GM23338 (cell line): Measurements from ENCODE around the gene RRP1. TPM values are rescaled to one million over a fixed set of nuclear protein-coding genes. Genes with fewer than 3 reads are reported as not detected.

ENCODE experiments used
- ATAC-seq: fragments of 200-7000 bp; cut with Tn5 transposase; 3 replicates; pipeline ENCODE4 v1.9.1; 2020
- DNase-seq: peaks from one replicate; pipeline ENCODE4 v3.0.0-alpha.2; 2015; ENCODE audit warnings: low spot score
- H2AFZ ChIP-seq: fragments of 200-600 bp; sonication (generic); 2 replicates; pipeline ENCODE4 v1.8.0; 2016; ENCODE audit warnings: antibody characterized with exemption, mild to moderate bottlenecking, moderate library complexity
- H3F3A ChIP-seq: fragments of 200-600 bp; sonication (generic); replicated peaks from 2 replicates; pipeline ENCODE4 v1.8.0; 2017; ENCODE audit warnings: antibody characterized with exemption, mixed run types, low read depth
- H3K27ac ChIP-seq: fragments of 200-600 bp; sonication (generic); 2 replicates; pipeline ENCODE4 v1.6.1; 2016; ENCODE audit warnings: low read depth
- H3K27me3 ChIP-seq: fragments of 200-600 bp; sonication (generic); 2 replicates; pipeline ENCODE4 v1.8.0; 2016; ENCODE audit warnings: mild to moderate bottlenecking, mixed run types, moderate library complexity; ENCODE audit not compliant: insufficient read depth
- H3K36me3 ChIP-seq: fragments of 200-600 bp; sonication (generic); 2 replicates; pipeline ENCODE4 v1.8.0; 2016; ENCODE audit warnings: mild to moderate bottlenecking; ENCODE audit not compliant: insufficient read depth
- H3K4me1 ChIP-seq: fragments of 200-600 bp; sonication (generic); 2 replicates; pipeline ENCODE4 v1.8.0; 2016; ENCODE audit warnings: mild to moderate bottlenecking, moderate library complexity; ENCODE audit not compliant: insufficient read depth
- H3K4me2 ChIP-seq: fragments of 200-600 bp; sonication (generic); 2 replicates; pipeline ENCODE4 v1.7.1; 2017; ENCODE audit warnings: mixed run types
- H3K4me3 ChIP-seq: fragments of 200-600 bp; sonication (generic); 2 replicates; pipeline ENCODE4 v1.6.1; 2016; ENCODE audit warnings: mixed run types
- H3K79me2 ChIP-seq: fragments of 200-600 bp; sonication (generic); replicated peaks from 2 replicates; pipeline ENCODE4 v1.8.0; 2017; ENCODE audit warnings: mild to moderate bottlenecking; ENCODE audit not compliant: insufficient read depth
- H3K9me2 ChIP-seq: fragments of 200-600 bp; sonication (generic); 2 replicates; pipeline ENCODE4 v1.8.0; 2017; ENCODE audit not compliant: insufficient read depth
- H4K20me1 ChIP-seq: fragments of 200-600 bp; sonication (generic); replicated peaks from 2 replicates; pipeline ENCODE4 v1.8.0; 2017; ENCODE audit warnings: mild to moderate bottlenecking; ENCODE audit not compliant: insufficient read depth
- H3K27ac Mint-ChIP-seq: 2 replicates; pipeline ENCODE4 v1.8.0; 2020; ENCODE audit warnings: inconsistent platforms, mild to moderate bottlenecking, moderate library complexity, mixed read lengths
- H3K27me3 Mint-ChIP-seq: 3 replicates; pipeline ENCODE4 v1.8.0; 2022; ENCODE audit warnings: low read depth, mild to moderate bottlenecking, moderate library complexity, mixed read lengths, inconsistent platforms; ENCODE audit not compliant: insufficient read depth, poor library complexity
- H3K36me3 Mint-ChIP-seq: 3 replicates; pipeline ENCODE4 v1.8.0; 2021; ENCODE audit warnings: low read depth, mild to moderate bottlenecking, inconsistent platforms, moderate library complexity, mixed read lengths
- H3K4me1 Mint-ChIP-seq: 3 replicates; pipeline ENCODE4 v1.8.0; 2020; ENCODE audit warnings: mild to moderate bottlenecking, inconsistent platforms, mixed read lengths
- H3K4me3 Mint-ChIP-seq: 3 replicates; pipeline ENCODE4 v1.8.0; 2021; ENCODE audit warnings: moderate library complexity, mild to moderate bottlenecking, inconsistent platforms, mixed read lengths
- H3K9me3 Mint-ChIP-seq: 3 replicates; pipeline ENCODE4 v1.8.0; 2020; ENCODE audit warnings: moderate library complexity, mild to moderate bottlenecking, inconsistent platforms, mixed read lengths
- CREB1 ChIP-seq: fragments of 250-450 bp; sonication (Bioruptor Pico); IDR thresholded peaks from 2 replicates; pipeline ENCODE4 v1.5.0; 2020; ENCODE audit warnings: low read depth, mild to moderate bottlenecking, moderate library complexity
- CTCF ChIP-seq, 2 experiments: fragments of 200-600 bp in 1 of 2; sonication (generic) in 1 of 2; conservative IDR thresholded peaks; 2 replicates each; pipeline versions ENCODE4 v1.5.1 to v1.6.1; 2016 to 2017; ENCODE audit warnings: antibody characterized with exemption in 2 of 2, low read depth in 2 of 2, mild to moderate bottlenecking in 2 of 2, moderate library complexity in 1 of 2
- EZH2phosphoT487 ChIP-seq: fragments of 200-600 bp; sonication (generic); IDR thresholded peaks from one replicate; pipeline ENCODE4 v1.8.1; 2018; ENCODE audit warnings: antibody characterized with exemption; ENCODE audit not compliant: unreplicated experiment
- JUNB ChIP-seq: IDR thresholded peaks from one replicate; pipeline ENCODE4 v1.6.1; 2016; ENCODE audit warnings: antibody characterized with exemption; ENCODE audit not compliant: unreplicated experiment
- NANOG ChIP-seq: IDR thresholded peaks from 2 replicates; pipeline ENCODE4 v1.6.1; 2016; ENCODE audit warnings: antibody characterized with exemption, borderline replicate concordance
- POLR2AphosphoS5 ChIP-seq: IDR thresholded peaks from 2 replicates; pipeline ENCODE4 v1.6.1; 2016; ENCODE audit warnings: antibody characterized with exemption, low read depth
- ZNF114 ChIP-seq: fragments of 250-450 bp; sonication (Bioruptor Pico); IDR thresholded peaks from 2 replicates; pipeline ENCODE4 v1.5.0; 2020; ENCODE audit warnings: mild to moderate bottlenecking, moderate library complexity
- ZNF331 ChIP-seq: fragments of 250-450 bp; sonication (Bioruptor Pico); IDR thresholded peaks from 2 replicates; pipeline ENCODE4 v1.5.0; 2020; ENCODE audit warnings: low read depth, mild to moderate bottlenecking, moderate library complexity
- polyA plus RNA-seq: library from polyadenylated mRNA; unstranded; fragments of >200 nt; fragmentation: Nextera tagmentation; extraction: Ambion mirVana; gene quantifications from 2 replicates; pipeline ENCODE4 v1.2.1, GENCODE V29; 2016
- total RNA-seq: library from RNA; depleted of rRNA; stranded (reverse); fragments of >200 nt; shearing (Covaris generic); gene quantifications from 2 replicates; pipeline ENCODE4 v1.2.3, GENCODE V29; 2014
- TF ChIP-seq, protein P1 (sequence below): IDR thresholded peaks from 2 replicates; pipeline ENCODE4 v1.6.1; 2016; ENCODE audit warnings: antibody characterized with exemption
- TF ChIP-seq, protein P2 (sequence below): IDR thresholded peaks from one replicate; pipeline ENCODE4 v1.6.1; 2018; ENCODE audit warnings: antibody characterized with exemption; ENCODE audit not compliant: unreplicated experiment

RRP1 gene
- total and polyA plus RNA-seq, 2 experiments from 2014 or later: 36.5 to 63.5 TPM

- no peak overlapping the region for H3K27ac Mint-ChIP-seq
- H3K27me3 ChIP-seq: no peaks in the 10 kb centered on the region
- H3K4me3 Mint-ChIP-seq: no peak overlapping the region
- H3F3A ChIP-seq: peaks cover 6% of the 10 kb centered on the region; the same call in 1 of the 2 replicates
- TF ChIP-seq POLR2AphosphoS5 (no peak), CREB1 (no peak), ZNF331 (CRISPR knock-in tag) (no peak), CTCF (conservative IDR thresholded peaks at IDR 0.05; ENCODE audit: low read depth in 2 of 2) (no peak)
- TF ChIP-seq, protein P1, sequence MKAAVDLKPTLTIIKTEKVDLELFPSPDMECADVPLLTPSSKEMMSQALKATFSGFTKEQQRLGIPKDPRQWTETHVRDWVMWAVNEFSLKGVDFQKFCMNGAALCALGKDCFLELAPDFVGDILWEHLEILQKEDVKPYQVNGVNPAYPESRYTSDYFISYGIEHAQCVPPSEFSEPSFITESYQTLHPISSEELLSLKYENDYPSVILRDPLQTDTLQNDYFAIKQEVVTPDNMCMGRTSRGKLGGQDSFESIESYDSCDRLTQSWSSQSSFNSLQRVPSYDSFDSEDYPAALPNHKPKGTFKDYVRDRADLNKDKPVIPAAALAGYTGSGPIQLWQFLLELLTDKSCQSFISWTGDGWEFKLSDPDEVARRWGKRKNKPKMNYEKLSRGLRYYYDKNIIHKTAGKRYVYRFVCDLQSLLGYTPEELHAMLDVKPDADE: no peak
- TF ChIP-seq, protein P2, sequence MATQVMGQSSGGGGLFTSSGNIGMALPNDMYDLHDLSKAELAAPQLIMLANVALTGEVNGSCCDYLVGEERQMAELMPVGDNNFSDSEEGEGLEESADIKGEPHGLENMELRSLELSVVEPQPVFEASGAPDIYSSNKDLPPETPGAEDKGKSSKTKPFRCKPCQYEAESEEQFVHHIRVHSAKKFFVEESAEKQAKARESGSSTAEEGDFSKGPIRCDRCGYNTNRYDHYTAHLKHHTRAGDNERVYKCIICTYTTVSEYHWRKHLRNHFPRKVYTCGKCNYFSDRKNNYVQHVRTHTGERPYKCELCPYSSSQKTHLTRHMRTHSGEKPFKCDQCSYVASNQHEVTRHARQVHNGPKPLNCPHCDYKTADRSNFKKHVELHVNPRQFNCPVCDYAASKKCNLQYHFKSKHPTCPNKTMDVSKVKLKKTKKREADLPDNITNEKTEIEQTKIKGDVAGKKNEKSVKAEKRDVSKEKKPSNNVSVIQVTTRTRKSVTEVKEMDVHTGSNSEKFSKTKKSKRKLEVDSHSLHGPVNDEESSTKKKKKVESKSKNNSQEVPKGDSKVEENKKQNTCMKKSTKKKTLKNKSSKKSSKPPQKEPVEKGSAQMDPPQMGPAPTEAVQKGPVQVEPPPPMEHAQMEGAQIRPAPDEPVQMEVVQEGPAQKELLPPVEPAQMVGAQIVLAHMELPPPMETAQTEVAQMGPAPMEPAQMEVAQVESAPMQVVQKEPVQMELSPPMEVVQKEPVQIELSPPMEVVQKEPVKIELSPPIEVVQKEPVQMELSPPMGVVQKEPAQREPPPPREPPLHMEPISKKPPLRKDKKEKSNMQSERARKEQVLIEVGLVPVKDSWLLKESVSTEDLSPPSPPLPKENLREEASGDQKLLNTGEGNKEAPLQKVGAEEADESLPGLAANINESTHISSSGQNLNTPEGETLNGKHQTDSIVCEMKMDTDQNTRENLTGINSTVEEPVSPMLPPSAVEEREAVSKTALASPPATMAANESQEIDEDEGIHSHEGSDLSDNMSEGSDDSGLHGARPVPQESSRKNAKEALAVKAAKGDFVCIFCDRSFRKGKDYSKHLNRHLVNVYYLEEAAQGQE: no peak
- H3K79me2 ChIP-seq: no peaks in the 10 kb centered on the region
- H3K4me2 ChIP-seq: no peak overlapping the region
- ATAC-seq (no peak), DNase-seq (no peak)
- no peaks in the 10 kb centered on the region for H4K20me1 ChIP-seq
- H2AFZ ChIP-seq: no peak overlapping the region
- no peaks in the 10 kb centered on the region for H3K36me3 ChIP-seq
- no peak overlapping the region for H3K4me3 ChIP-seq
- no peak overlapping the region for H3K27ac ChIP-seq
- H3K9me3 Mint-ChIP-seq: peaks cover 20% of the 10 kb centered on the region
- H3K36me3 Mint-ChIP-seq: peaks cover 12% of the 10 kb centered on the region
- H3K27me3 Mint-ChIP-seq: peaks cover 30% of the 10 kb centered on the region
- no peaks in the 10 kb centered on the region for H3K9me2 ChIP-seq
- H3K4me1 Mint-ChIP-seq: peaks cover 17% of the 10 kb centered on the region
- H3K4me1 ChIP-seq: peaks cover 7% of the 10 kb centered on the region
Measured at GRCh38 chr21:43815991-43816390, 26.6 kb downstream of the RRP1 start.

- Mint-ChIP-seq H3K36me3 (peaks cover 15% of the 10 kb centered on the region), H3K4me3 (no peak overlapping the region), H3K9me3 (peaks cover 23% of the 10 kb centered on the region), H3K27me3 (peaks cover 30% of the 10 kb centered on the region), H3K4me1 (peaks cover 17% of the 10 kb centered on the region), H3K27ac (no peak overlapping the region)
- Histone ChIP-seq H3K79me2 (no peaks in the 10 kb centered on the region), H3F3A (peaks cover 6% of the 10 kb centered on the region; the same call in 1 of the 2 replicates), H3K4me2 (no peak overlapping the region), H4K20me1 (no peaks in the 10 kb centered on the region), H3K9me2 (no peaks in the 10 kb centered on the region), H3K36me3 (no peaks in the 10 kb centered on the region), H2AFZ (no peak overlapping the region), H3K27me3 (no peaks in the 10 kb centered on the region), H3K27ac (no peak overlapping the region), H3K4me3 (no peak overlapping the region), H3K4me1 (peaks cover 7% of the 10 kb centered on the region)
- ATAC-seq: peak; percentile 45
- peak; percentile 63 for DNase-seq
- TF ChIP-seq ZNF114 (CRISPR knock-in tag) (no peak), JUNB (no peak), EZH2phosphoT487 (no peak), NANOG (no peak), CTCF (conservative IDR thresholded peaks at IDR 0.05; ENCODE audit: low read depth in 2 of 2) (peak; percentile 39 to 70)
Measured at GRCh38 chr21:43816611-43817071, 27.3 kb downstream of the RRP1 start.
